Transverse colon (tissue), 4 donors: ENCODE measurements around the gene HOXC4. TPM values are rescaled to one million over a fixed set of nuclear protein-coding genes. Genes with fewer than 3 reads are reported as not detected.

Experiments
- DNase-seq: peaks from one replicate; pipeline ENCODE4 v3.0.0-alpha.2; 2019
- H3K27ac ChIP-seq, 4 donors: fragments of 200-600 bp; sonication (generic); 2 replicates each; pipeline ENCODE4 v1.5.1; 2016 to 2018; ENCODE audit warnings: inconsistent platforms in 4 of 4
- H3K27me3 ChIP-seq: fragments of 200-600 bp; sonication (generic); 2 replicates; pipeline ENCODE4 v1.5.1; 2017; ENCODE audit warnings: inconsistent platforms
- H3K36me3 ChIP-seq, 4 donors: fragments of 200-600 bp; sonication (generic); 2 replicates each; pipeline ENCODE4 v1.5.1; 2017 to 2019; ENCODE audit warnings: inconsistent platforms in 4 of 4
- H3K4me1 ChIP-seq, 4 donors: fragments of 200-600 bp; sonication (generic); 2 replicates each; pipeline ENCODE4 v1.5.1; 2017 to 2020; ENCODE audit warnings: inconsistent platforms in 4 of 4
- H3K4me3 ChIP-seq, 4 donors: fragments of 200-600 bp; sonication (generic); 1 replicate in 1 of 4; 2 replicates in 3 of 4; pipeline versions ENCODE4 v1.5.1 to v1.6.1; 2017 to 2019; ENCODE audit warnings: inconsistent platforms in 4 of 4
- H3K9me3 ChIP-seq, 2 donors: fragments of 200-600 bp; sonication (generic); 2 replicates each; pipeline ENCODE4 v1.5.1; 2017 to 2019; ENCODE audit warnings: inconsistent platforms in 2 of 2
- CTCF ChIP-seq, 5 experiments: fragments of 200-600 bp in 3 of 5; fragments of 450-650 bp in 2 of 5; sonication (generic) in 3 of 5; IDR thresholded peaks; 1 replicate in 2 of 5; 2 replicates in 3 of 5; pipeline ENCODE4 v1.5.1; 2016 to 2017; ENCODE audit warnings: antibody characterized with exemption in 5 of 5, inconsistent platforms in 3 of 5, mild to moderate bottlenecking in 2 of 5, moderate library complexity in 1 of 5
- EP300 ChIP-seq: sonication (generic); formaldehyde crosslinking; IDR thresholded peaks from one replicate; pipeline ENCODE4 v1.6.1; 2017; ENCODE audit warnings: antibody characterized with exemption, low read depth
- POLR2A ChIP-seq: fragments of 450-650 bp; IDR thresholded peaks from one replicate; pipeline ENCODE4 v1.6.1; 2016; ENCODE audit warnings: antibody characterized with exemption, mild to moderate bottlenecking, moderate library complexity
- POLR2AphosphoS5 ChIP-seq, 3 donors: sonication (generic); formaldehyde crosslinking; IDR thresholded peaks; one replicate each; pipeline ENCODE4 v1.6.1; 2016; ENCODE audit warnings: antibody characterized with exemption in 3 of 3
- WGBS, 2 donors: methylation state at CpG; one replicate each; pipeline ENCODE4 v1.1.5; 2018; ENCODE audit warnings: low coverage in 1 of 2; 5-methylcytosine and 5-hydroxymethylcytosine counted together
- in situ Hi-C, 4 donors: fragments of 200-750 bp; cut with MboI; loops; one replicate each; pipeline versions ENCODE4 v1.15.0 to v1.15.1; 2017; ENCODE audit warnings: low sequenced_read_pairs in 3 of 4, low pct_ligation_motif_present in 1 of 4, low pct_unique_long_range_greater_than_20kb in 1 of 4
- intact Hi-C: fragments of 100-400 bp; cut with DNase I; formaldehyde crosslinking; loops from one replicate; pipeline ENCODE4 v1.15.1; 2023; ENCODE audit warnings: low total_unique reads
- total RNA-seq, 4 donors: library from RNA; depleted of rRNA; stranded (reverse); fragments of >200 nt; gene quantifications; one replicate each; pipeline ENCODE4 v1.1.0, GENCODE V29; 2016

HOXC4 gene
- total RNA-seq, 4 donors from 2014 or later, result 0.64 to 0.68 TPM; not detected in 2

GRCh38 chr12:54065677-54066076 is 12.0 kb downstream of the HOXC4 start:
- in situ Hi-C loops (no loop called here), intact Hi-C loops (no loop called here)
- Histone ChIP-seq H3K36me3 (no peaks in the 10 kb centered on the region), H3K4me1 (no peaks in the 10 kb centered on the region), H3K4me3 (no peak overlapping the region), H3K27me3 (peaks cover 79% of the 10 kb centered on the region), H3K9me3 (no peaks in the 10 kb centered on the region), H3K27ac (no peak overlapping the region)
- no peak for DNase-seq
- TF ChIP-seq POLR2A (no peak), POLR2AphosphoS5 (IDR thresholded peaks at IDR 0.05) (no peak), CTCF (IDR thresholded peaks at IDR 0.05) (no peak), EP300 (no peak)

DNA sequence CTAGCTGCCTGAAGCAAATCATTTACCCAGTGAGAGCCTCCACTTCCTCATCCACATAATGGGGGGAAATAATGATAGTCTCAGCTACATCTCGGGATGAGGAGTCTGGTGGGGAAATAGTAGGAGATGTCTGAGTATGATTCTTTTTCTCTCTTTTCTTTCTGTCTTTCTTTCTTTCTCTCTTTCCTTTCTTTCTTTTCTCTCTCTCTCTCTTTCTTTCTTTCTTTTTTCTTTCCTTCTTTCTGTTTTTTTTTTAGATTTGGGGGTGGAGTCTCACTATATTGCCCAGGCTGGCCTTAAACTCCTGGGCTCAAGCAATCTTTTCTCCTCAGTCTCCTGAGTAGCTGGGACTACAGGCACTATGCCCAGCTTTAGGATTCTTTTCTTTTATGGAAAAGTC is 12.8 kb downstream of the HOXC4 start:
- in situ Hi-C loops, result no loop called here
- Histone ChIP-seq H3K36me3 (no peaks in the 10 kb centered on the region), H3K4me3 (no peak overlapping the region), H3K9me3 (no peaks in the 10 kb centered on the region), H3K4me1 (no peaks in the 10 kb centered on the region), H3K27ac (no peak overlapping the region), H3K27me3 (peaks cover 78% of the 10 kb centered on the region)
- TF ChIP-seq POLR2A, result no peak
- intact Hi-C loops, result no loop called here
- DNase-seq, result no peak
- WGBS, 2 donors, result 50 to 73% methylated on average over 1 of the region's 1 CpG

DNA sequence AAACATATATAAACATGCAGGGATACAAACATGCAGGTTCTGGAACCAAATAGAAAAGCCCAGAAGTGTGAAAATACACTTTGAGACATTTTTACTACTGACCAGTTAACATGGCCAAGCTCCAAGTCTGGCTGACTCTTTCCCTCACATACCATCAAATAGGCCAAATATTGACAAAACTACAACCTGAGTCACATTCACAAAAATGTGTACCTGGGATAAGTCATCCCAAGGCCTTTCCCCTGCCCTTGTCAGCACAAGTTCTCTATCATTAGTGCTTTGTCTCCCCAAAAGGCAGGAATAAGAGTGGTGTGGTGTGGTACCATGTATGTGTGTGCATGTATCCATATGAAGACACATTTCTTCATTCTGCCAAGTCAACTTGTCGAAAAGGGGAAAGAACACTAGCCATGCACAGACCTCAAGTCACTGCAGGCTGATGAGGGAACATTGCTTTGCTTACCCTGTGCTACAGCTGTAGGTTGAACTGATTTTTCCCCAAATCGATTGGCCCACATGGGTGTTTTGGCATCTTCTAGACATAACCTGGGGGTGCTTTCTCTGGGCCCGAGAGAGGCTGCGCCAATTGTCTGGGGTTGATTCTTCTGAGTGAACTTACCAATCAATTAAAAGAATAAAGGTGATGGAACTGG is 14.9 kb downstream of the HOXC4 start:
- TF ChIP-seq POLR2A, result no peak
- TF ChIP-seq POLR2AphosphoS5 (IDR thresholded peaks at IDR 0.05), result no peak
- TF ChIP-seq CTCF (IDR thresholded peaks at IDR 0.05), result no peak
- TF ChIP-seq EP300, result no peak
- no peak overlapping the region for H3K4me3 ChIP-seq
- 86 to 100% methylated on average over 1 to 4 of the region's 4 CpGs for WGBS, 2 donors
- H3K36me3 ChIP-seq, result no peaks in the 10 kb centered on the region
- no peak for DNase-seq
- peaks cover 76% of the 10 kb centered on the region for H3K27me3 ChIP-seq
- no peaks in the 10 kb centered on the region for H3K9me3 ChIP-seq
- no peaks in the 10 kb centered on the region for H3K4me1 ChIP-seq
- in situ Hi-C loops, result no loop called here
- H3K27ac ChIP-seq, result no peak overlapping the region
- intact Hi-C loops, result no loop called here

DNA sequence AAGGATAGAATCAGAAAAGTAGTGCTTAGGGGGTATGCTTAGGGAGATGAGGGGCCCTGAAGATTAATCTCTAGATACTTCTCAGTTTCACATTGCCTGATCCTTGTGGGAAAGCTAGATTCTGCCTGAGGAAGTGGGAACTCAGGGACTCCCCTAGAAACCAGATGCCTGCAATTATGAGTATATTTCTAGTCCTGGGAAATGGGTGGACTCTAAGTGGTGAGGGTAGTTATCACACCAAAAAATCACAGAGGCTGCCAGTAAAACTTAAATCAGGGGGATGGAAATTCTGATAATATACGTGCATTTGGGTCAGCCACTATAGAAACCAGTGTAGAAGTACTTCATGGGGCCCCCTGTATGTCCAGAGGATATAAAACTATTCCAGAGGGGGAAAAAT is 18.3 kb downstream of the HOXC4 start:
- no peak overlapping the region for H3K4me3 ChIP-seq
- WGBS, 2 donors, result 17 to 28% methylated on average over 1 of the region's 1 CpG
- in situ Hi-C loops, result no loop called here
- H3K4me1 ChIP-seq, result no peaks in the 10 kb centered on the region
- intact Hi-C loops, result no loop called here
- DNase-seq, result no peak
- no peaks in the 10 kb centered on the region for H3K36me3 ChIP-seq
- no peak overlapping the region for H3K27ac ChIP-seq
- H3K27me3 ChIP-seq, result peaks cover 71% of the 10 kb centered on the region
- H3K9me3 ChIP-seq, result no peaks in the 10 kb centered on the region
- TF ChIP-seq CTCF (IDR thresholded peaks at IDR 0.05) (no peak), EP300 (no peak), POLR2AphosphoS5 (IDR thresholded peaks at IDR 0.05) (no peak), POLR2A (no peak)

DNA sequence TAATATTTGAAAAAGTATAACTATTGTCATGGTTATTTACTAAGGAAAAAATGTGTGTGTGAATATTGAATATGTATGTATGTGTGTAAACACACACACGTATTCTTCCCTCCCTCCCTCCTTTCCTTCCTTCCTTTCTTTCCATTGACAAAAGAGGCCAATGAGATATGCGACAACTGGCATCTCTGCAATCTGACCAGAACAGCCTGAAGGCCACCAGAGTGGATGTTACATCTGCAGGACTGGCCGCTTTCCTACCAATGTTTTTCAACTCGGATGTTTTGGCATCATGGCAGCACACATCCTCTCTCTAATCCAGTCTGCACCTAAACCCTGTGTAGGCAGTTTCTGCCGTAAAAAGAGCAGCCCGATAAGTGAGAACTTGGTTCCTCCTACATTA is 20.7 kb downstream of the HOXC4 start:
- Histone ChIP-seq H3K27me3 (peaks cover 76% of the 10 kb centered on the region), H3K4me3 (no peak overlapping the region), H3K4me1 (no peaks in the 10 kb centered on the region), H3K9me3 (no peaks in the 10 kb centered on the region), H3K36me3 (no peaks in the 10 kb centered on the region), H3K27ac (no peak overlapping the region)
- intact Hi-C loops, result no loop called here
- DNase-seq, result no peak
- 75 to 81% methylated on average over 6 of the region's 6 CpGs for WGBS, 2 donors
- in situ Hi-C loops, result no loop called here
- TF ChIP-seq POLR2AphosphoS5 (IDR thresholded peaks at IDR 0.05), result no peak
- no peak for TF ChIP-seq POLR2A
- TF ChIP-seq CTCF (IDR thresholded peaks at IDR 0.05), result no peak
- TF ChIP-seq EP300, result no peak
